GM23338 (cell line): ENCODE data around the gene DCLK2. TPM values are rescaled to one million over a fixed set of nuclear protein-coding genes. Genes with fewer than 3 reads are reported as not detected.

ENCODE experiments used
- ATAC-seq: fragments of 200-7000 bp; cut with Tn5 transposase; 3 replicates; pipeline ENCODE4 v1.9.1; 2020
- DNase-seq: peaks from one replicate; pipeline ENCODE4 v3.0.0-alpha.2; 2015; ENCODE audit warnings: low spot score
- H2AFZ ChIP-seq: fragments of 200-600 bp; sonication (generic); 2 replicates; pipeline ENCODE4 v1.8.0; 2016; ENCODE audit warnings: antibody characterized with exemption, mild to moderate bottlenecking, moderate library complexity
- H3F3A ChIP-seq: fragments of 200-600 bp; sonication (generic); replicated peaks from 2 replicates; pipeline ENCODE4 v1.8.0; 2017; ENCODE audit warnings: antibody characterized with exemption, mixed run types, low read depth
- H3K27ac ChIP-seq: fragments of 200-600 bp; sonication (generic); 2 replicates; pipeline ENCODE4 v1.6.1; 2016; ENCODE audit warnings: low read depth
- H3K27me3 ChIP-seq: fragments of 200-600 bp; sonication (generic); 2 replicates; pipeline ENCODE4 v1.8.0; 2016; ENCODE audit warnings: mild to moderate bottlenecking, mixed run types, moderate library complexity; ENCODE audit not compliant: insufficient read depth
- H3K36me3 ChIP-seq: fragments of 200-600 bp; sonication (generic); 2 replicates; pipeline ENCODE4 v1.8.0; 2016; ENCODE audit warnings: mild to moderate bottlenecking; ENCODE audit not compliant: insufficient read depth
- H3K4me1 ChIP-seq: fragments of 200-600 bp; sonication (generic); 2 replicates; pipeline ENCODE4 v1.8.0; 2016; ENCODE audit warnings: mild to moderate bottlenecking, moderate library complexity; ENCODE audit not compliant: insufficient read depth
- H3K4me2 ChIP-seq: fragments of 200-600 bp; sonication (generic); 2 replicates; pipeline ENCODE4 v1.7.1; 2017; ENCODE audit warnings: mixed run types
- H3K4me3 ChIP-seq: fragments of 200-600 bp; sonication (generic); 2 replicates; pipeline ENCODE4 v1.6.1; 2016; ENCODE audit warnings: mixed run types
- H3K79me2 ChIP-seq: fragments of 200-600 bp; sonication (generic); replicated peaks from 2 replicates; pipeline ENCODE4 v1.8.0; 2017; ENCODE audit warnings: mild to moderate bottlenecking; ENCODE audit not compliant: insufficient read depth
- H3K9me2 ChIP-seq: fragments of 200-600 bp; sonication (generic); 2 replicates; pipeline ENCODE4 v1.8.0; 2017; ENCODE audit not compliant: insufficient read depth
- H4K20me1 ChIP-seq: fragments of 200-600 bp; sonication (generic); replicated peaks from 2 replicates; pipeline ENCODE4 v1.8.0; 2017; ENCODE audit warnings: mild to moderate bottlenecking; ENCODE audit not compliant: insufficient read depth
- H3K27ac Mint-ChIP-seq: 2 replicates; pipeline ENCODE4 v1.8.0; 2020; ENCODE audit warnings: inconsistent platforms, mild to moderate bottlenecking, moderate library complexity, mixed read lengths
- H3K27me3 Mint-ChIP-seq: 3 replicates; pipeline ENCODE4 v1.8.0; 2022; ENCODE audit warnings: low read depth, mild to moderate bottlenecking, moderate library complexity, mixed read lengths, inconsistent platforms; ENCODE audit not compliant: insufficient read depth, poor library complexity
- H3K36me3 Mint-ChIP-seq: 3 replicates; pipeline ENCODE4 v1.8.0; 2021; ENCODE audit warnings: low read depth, mild to moderate bottlenecking, inconsistent platforms, moderate library complexity, mixed read lengths
- H3K4me1 Mint-ChIP-seq: 3 replicates; pipeline ENCODE4 v1.8.0; 2020; ENCODE audit warnings: mild to moderate bottlenecking, inconsistent platforms, mixed read lengths
- H3K4me3 Mint-ChIP-seq: 3 replicates; pipeline ENCODE4 v1.8.0; 2021; ENCODE audit warnings: moderate library complexity, mild to moderate bottlenecking, inconsistent platforms, mixed read lengths
- H3K9me3 Mint-ChIP-seq: 3 replicates; pipeline ENCODE4 v1.8.0; 2020; ENCODE audit warnings: moderate library complexity, mild to moderate bottlenecking, inconsistent platforms, mixed read lengths
- CREB1 ChIP-seq: fragments of 250-450 bp; sonication (Bioruptor Pico); IDR thresholded peaks from 2 replicates; pipeline ENCODE4 v1.5.0; 2020; ENCODE audit warnings: low read depth, mild to moderate bottlenecking, moderate library complexity
- EZH2 ChIP-seq: fragments of 200-600 bp; sonication (generic); IDR thresholded peaks from one replicate; pipeline ENCODE4 v1.8.0; 2017; ENCODE audit warnings: antibody characterized with exemption, mild to moderate bottlenecking, low read depth; ENCODE audit not compliant: unreplicated experiment
- ZNF331 ChIP-seq: fragments of 250-450 bp; sonication (Bioruptor Pico); IDR thresholded peaks from 2 replicates; pipeline ENCODE4 v1.5.0; 2020; ENCODE audit warnings: low read depth, mild to moderate bottlenecking, moderate library complexity
- polyA plus RNA-seq: library from polyadenylated mRNA; unstranded; fragments of >200 nt; fragmentation: Nextera tagmentation; extraction: Ambion mirVana; gene quantifications from 2 replicates; pipeline ENCODE4 v1.2.1, GENCODE V29; 2016
- total RNA-seq: library from RNA; depleted of rRNA; stranded (reverse); fragments of >200 nt; shearing (Covaris generic); gene quantifications from 2 replicates; pipeline ENCODE4 v1.2.3, GENCODE V29; 2014
- TF ChIP-seq, protein P1 (sequence below): fragments of 250-450 bp; sonication (Bioruptor Pico); IDR thresholded peaks from 2 replicates; pipeline ENCODE4 v1.5.0; 2020; ENCODE audit warnings: mild to moderate bottlenecking, moderate library complexity
- TF ChIP-seq, protein P2 (sequence below): IDR thresholded peaks from one replicate; pipeline ENCODE4 v1.6.1; 2018; ENCODE audit warnings: antibody characterized with exemption; ENCODE audit not compliant: unreplicated experiment

The DCLK2 gene
- total and polyA plus RNA-seq, 2 experiments from 2014 or later, result 0.49 TPM; not detected in 1

DNA sequence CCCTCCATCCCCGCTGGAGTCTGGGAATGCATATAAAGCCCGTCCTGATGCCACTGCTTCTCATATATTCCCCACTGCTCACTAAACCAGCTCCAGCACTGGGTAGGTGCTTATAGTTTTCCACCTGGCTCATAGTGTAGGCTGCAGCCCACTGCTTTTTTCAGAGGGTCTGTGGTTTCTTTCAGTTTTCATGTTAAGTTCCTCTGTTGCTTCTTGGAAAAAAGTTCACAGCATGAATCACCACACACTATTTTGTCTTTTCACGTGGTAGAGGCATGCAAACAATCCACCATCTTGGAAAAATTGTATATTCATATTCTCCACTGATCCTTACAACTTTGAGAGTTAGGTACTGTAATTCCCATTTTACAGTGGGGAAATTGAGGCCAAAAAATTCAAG is 39.4 kb downstream of the DCLK2 start:
- 0 out of 2 replicates have a peak, but pooled peaks cover 5% of the 10 kb centered on the region for H3K4me1 ChIP-seq
- H2AFZ ChIP-seq, result no peak overlapping the region
- no peak overlapping the region for H3K4me3 ChIP-seq
- H3K36me3 Mint-ChIP-seq, result 0 out of 3 replicates have a peak, but pooled peaks cover 3% of the 10 kb centered on the region
- no peak overlapping the region for H3K4me2 ChIP-seq
- no peaks in the 10 kb centered on the region for H3K36me3 ChIP-seq
- H3K9me3 Mint-ChIP-seq, result peaks cover 10% of the 10 kb centered on the region; the same call in 1 of the 3 replicates
- TF ChIP-seq, protein P1, sequence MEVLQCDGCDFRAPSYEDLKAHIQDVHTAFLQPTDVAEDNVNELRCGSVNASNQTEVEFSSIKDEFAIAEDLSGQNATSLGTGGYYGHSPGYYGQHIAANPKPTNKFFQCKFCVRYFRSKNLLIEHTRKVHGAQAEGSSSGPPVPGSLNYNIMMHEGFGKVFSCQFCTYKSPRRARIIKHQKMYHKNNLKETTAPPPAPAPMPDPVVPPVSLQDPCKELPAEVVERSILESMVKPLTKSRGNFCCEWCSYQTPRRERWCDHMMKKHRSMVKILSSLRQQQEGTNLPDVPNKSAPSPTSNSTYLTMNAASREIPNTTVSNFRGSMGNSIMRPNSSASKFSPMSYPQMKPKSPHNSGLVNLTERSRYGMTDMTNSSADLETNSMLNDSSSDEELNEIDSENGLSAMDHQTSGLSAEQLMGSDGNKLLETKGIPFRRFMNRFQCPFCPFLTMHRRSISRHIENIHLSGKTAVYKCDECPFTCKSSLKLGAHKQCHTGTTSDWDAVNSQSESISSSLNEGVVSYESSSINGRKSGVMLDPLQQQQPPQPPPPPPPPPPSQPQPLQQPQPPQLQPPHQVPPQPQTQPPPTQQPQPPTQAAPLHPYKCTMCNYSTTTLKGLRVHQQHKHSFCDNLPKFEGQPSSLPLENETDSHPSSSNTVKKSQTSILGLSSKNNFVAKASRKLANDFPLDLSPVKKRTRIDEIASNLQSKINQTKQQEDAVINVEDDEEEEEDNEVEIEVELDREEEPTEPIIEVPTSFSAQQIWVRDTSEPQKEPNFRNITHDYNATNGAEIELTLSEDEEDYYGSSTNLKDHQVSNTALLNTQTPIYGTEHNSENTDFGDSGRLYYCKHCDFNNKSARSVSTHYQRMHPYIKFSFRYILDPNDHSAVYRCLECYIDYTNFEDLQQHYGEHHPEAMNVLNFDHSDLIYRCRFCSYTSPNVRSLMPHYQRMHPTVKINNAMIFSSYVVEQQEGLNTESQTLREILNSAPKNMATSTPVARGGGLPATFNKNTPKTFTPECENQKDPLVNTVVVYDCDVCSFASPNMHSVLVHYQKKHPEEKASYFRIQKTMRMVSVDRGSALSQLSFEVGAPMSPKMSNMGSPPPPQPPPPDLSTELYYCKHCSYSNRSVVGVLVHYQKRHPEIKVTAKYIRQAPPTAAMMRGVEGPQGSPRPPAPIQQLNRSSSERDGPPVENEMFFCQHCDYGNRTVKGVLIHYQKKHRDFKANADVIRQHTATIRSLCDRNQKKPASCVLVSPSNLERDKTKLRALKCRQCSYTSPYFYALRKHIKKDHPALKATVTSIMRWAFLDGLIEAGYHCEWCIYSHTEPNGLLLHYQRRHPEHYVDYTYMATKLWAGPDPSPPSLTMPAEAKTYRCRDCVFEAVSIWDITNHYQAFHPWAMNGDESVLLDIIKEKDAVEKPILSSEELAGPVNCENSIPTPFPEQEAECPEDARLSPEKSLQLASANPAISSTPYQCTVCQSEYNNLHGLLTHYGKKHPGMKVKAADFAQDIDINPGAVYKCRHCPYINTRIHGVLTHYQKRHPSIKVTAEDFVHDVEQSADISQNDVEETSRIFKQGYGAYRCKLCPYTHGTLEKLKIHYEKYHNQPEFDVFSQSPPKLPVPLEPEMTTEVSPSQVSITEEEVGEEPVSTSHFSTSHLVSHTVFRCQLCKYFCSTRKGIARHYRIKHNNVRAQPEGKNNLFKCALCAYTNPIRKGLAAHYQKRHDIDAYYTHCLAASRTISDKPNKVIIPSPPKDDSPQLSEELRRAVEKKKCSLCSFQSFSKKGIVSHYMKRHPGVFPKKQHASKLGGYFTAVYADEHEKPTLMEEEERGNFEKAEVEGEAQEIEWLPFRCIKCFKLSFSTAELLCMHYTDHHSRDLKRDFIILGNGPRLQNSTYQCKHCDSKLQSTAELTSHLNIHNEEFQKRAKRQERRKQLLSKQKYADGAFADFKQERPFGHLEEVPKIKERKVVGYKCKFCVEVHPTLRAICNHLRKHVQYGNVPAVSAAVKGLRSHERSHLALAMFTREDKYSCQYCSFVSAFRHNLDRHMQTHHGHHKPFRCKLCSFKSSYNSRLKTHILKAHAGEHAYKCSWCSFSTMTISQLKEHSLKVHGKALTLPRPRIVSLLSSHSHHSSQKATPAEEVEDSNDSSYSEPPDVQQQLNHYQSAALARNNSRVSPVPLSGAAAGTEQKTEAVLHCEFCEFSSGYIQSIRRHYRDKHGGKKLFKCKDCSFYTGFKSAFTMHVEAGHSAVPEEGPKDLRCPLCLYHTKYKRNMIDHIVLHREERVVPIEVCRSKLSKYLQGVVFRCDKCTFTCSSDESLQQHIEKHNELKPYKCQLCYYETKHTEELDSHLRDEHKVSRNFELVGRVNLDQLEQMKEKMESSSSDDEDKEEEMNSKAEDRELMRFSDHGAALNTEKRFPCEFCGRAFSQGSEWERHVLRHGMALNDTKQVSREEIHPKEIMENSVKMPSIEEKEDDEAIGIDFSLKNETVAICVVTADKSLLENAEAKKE (CRISPR knock-in tag), result no peak
- no peak for TF ChIP-seq CREB1 (CRISPR knock-in tag)
- no peaks in the 10 kb centered on the region for H3K27me3 Mint-ChIP-seq
- ATAC-seq, result no peak
- H3K79me2 ChIP-seq, result no peaks in the 10 kb centered on the region
- H3K27me3 ChIP-seq, result no peaks in the 10 kb centered on the region
- H3K9me2 ChIP-seq, result no peaks in the 10 kb centered on the region
- no peak for DNase-seq
- H3K27ac ChIP-seq, result no peak overlapping the region
- H3K27ac Mint-ChIP-seq, result no peak overlapping the region
- H4K20me1 ChIP-seq, result no peaks in the 10 kb centered on the region
- H3F3A ChIP-seq, result no peaks in the 10 kb centered on the region
- no peak overlapping the region for H3K4me3 Mint-ChIP-seq
- peaks cover 8% of the 10 kb centered on the region; the same call in 2 of the 3 replicates for H3K4me1 Mint-ChIP-seq

DNA sequence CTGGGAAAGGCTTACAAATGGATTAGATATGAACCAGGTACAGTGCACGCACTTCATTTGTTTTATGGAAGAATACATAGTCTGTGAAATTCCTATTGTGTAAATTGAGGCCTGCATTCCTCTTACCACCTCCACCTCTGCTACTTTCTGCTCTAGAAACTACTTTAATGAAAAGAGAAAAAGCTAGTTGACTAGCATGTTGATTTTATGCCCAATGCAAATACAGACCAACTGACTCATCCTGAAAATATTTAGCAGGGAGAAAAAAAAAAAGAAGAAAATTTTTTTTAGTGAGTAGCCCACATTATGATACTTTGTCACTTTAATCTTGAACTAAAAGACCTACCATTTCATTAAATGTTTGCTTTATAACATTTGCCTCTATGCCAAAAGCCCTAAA is 41.2 kb downstream of the DCLK2 start:
- TF ChIP-seq, protein P2, sequence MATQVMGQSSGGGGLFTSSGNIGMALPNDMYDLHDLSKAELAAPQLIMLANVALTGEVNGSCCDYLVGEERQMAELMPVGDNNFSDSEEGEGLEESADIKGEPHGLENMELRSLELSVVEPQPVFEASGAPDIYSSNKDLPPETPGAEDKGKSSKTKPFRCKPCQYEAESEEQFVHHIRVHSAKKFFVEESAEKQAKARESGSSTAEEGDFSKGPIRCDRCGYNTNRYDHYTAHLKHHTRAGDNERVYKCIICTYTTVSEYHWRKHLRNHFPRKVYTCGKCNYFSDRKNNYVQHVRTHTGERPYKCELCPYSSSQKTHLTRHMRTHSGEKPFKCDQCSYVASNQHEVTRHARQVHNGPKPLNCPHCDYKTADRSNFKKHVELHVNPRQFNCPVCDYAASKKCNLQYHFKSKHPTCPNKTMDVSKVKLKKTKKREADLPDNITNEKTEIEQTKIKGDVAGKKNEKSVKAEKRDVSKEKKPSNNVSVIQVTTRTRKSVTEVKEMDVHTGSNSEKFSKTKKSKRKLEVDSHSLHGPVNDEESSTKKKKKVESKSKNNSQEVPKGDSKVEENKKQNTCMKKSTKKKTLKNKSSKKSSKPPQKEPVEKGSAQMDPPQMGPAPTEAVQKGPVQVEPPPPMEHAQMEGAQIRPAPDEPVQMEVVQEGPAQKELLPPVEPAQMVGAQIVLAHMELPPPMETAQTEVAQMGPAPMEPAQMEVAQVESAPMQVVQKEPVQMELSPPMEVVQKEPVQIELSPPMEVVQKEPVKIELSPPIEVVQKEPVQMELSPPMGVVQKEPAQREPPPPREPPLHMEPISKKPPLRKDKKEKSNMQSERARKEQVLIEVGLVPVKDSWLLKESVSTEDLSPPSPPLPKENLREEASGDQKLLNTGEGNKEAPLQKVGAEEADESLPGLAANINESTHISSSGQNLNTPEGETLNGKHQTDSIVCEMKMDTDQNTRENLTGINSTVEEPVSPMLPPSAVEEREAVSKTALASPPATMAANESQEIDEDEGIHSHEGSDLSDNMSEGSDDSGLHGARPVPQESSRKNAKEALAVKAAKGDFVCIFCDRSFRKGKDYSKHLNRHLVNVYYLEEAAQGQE, result no peak
- TF ChIP-seq ZNF331 (CRISPR knock-in tag) (no peak), EZH2 (no peak)

More for the DNA sequence above, 41.2 kb downstream of the DCLK2 start:
- Mint-ChIP-seq H3K4me3 (no peak overlapping the region), H3K27me3 (no peaks in the 10 kb centered on the region), H3K36me3 (0 out of 3 replicates have a peak, but pooled peaks cover 3% of the 10 kb centered on the region), H3K27ac (no peak overlapping the region), H3K4me1 (peaks cover 8% of the 10 kb centered on the region; the same call in 2 of the 3 replicates), H3K9me3 (peaks cover 10% of the 10 kb centered on the region; the same call in 1 of the 3 replicates)
- Histone ChIP-seq H4K20me1 (no peaks in the 10 kb centered on the region), H3K27me3 (no peaks in the 10 kb centered on the region), H3K36me3 (no peaks in the 10 kb centered on the region), H3K79me2 (no peaks in the 10 kb centered on the region), H2AFZ (no peak overlapping the region), H3K4me3 (no peak overlapping the region), H3K27ac (no peak overlapping the region), H3K4me1 (0 out of 2 replicates have a peak, but pooled peaks cover 5% of the 10 kb centered on the region), H3K9me2 (no peaks in the 10 kb centered on the region), H3K4me2 (no peak overlapping the region), H3F3A (no peaks in the 10 kb centered on the region)
- ATAC-seq, result no peak
- DNase-seq, result peak; percentile 13
